Gastrocnemius medialis (tissue), 4 donors: ENCODE data around the gene SLC26A9. TPM values are rescaled to one million over a fixed set of nuclear protein-coding genes. Genes with fewer than 3 reads are reported as not detected.
A peak's percentile ranks its signal among the peaks of the same experiment; 100 is the strongest.

Experiments used
- ATAC-seq, 2 donors: fragments of 150-250 bp; one replicate each; pipeline ENCODE4 v1.9.1; 2016
- DNase-seq, 2 donors: peaks; one replicate each; pipeline ENCODE4 v3.0.0-alpha.2; 2019
- H3K27ac ChIP-seq, 4 donors: fragments of 200-600 bp; sonication (generic); 1 replicate in 1 of 4; 2 replicates in 3 of 4; pipeline ENCODE4 v1.5.1; 2016 to 2018; ENCODE audit warnings: mild to moderate bottlenecking in 2 of 4, moderate library complexity in 1 of 4
- H3K27me3 ChIP-seq, 3 donors: fragments of 200-600 bp; sonication (generic) in 2 of 3; 1 replicate in 1 of 3; 2 replicates in 2 of 3; pipeline versions ENCODE4 v1.5.1 to v1.6.0; 2016 to 2019; ENCODE audit warnings: mild to moderate bottlenecking in 1 of 3, moderate library complexity in 1 of 3
- H3K36me3 ChIP-seq, 2 donors: fragments of 200-600 bp; sonication (generic) in 1 of 2; one replicate each; pipeline ENCODE4 v1.5.1; 2017 to 2018
- H3K4me1 ChIP-seq, 2 donors: fragments of 200-600 bp; sonication (generic) in 1 of 2; one replicate each; pipeline ENCODE4 v1.5.1; 2016 to 2017; ENCODE audit warnings: mild to moderate bottlenecking in 2 of 2
- H3K4me3 ChIP-seq, 4 donors: fragments of 200-600 bp; sonication (generic) in 3 of 4; 1 replicate in 1 of 4; 2 replicates in 3 of 4; pipeline ENCODE4 v1.5.1; 2016 to 2019; ENCODE audit warnings: mild to moderate bottlenecking in 2 of 4
- H3K9me3 ChIP-seq, 3 donors: fragments of 200-600 bp; sonication (generic) in 2 of 3; 1 replicate in 1 of 3; 2 replicates in 2 of 3; pipeline ENCODE4 v1.5.1; 2016 to 2019
- POLR2A ChIP-seq, 2 donors: fragments of 450-650 bp; IDR thresholded peaks; one replicate each; pipeline ENCODE4 v1.6.1; 2017; ENCODE audit warnings: antibody characterized with exemption in 2 of 2, mild to moderate bottlenecking in 2 of 2, moderate library complexity in 2 of 2
- in situ Hi-C, 4 donors: fragments of 200-750 bp; cut with MboI; loops; one replicate each; pipeline versions ENCODE4 v1.15.0 to v1.8.0; 2017; ENCODE audit warnings: low sequenced_read_pairs in 4 of 4
- intact Hi-C: fragments of 100-400 bp; cut with DNase I; formaldehyde crosslinking; loops from one replicate; pipeline ENCODE4 v1.15.1; 2023; ENCODE audit warnings: low total_unique reads
- total RNA-seq, 4 donors: library from RNA; depleted of rRNA; stranded (reverse); fragments of >200 nt; gene quantifications; one replicate each; pipeline versions ENCODE4 v1.1.0 to v1.2.3, GENCODE V29; 2016
- TF ChIP-seq, protein P1 (sequence below), 5 experiments: fragments of 450-650 bp in 3 of 5; fragments of 200-600 bp in 2 of 5; sonication (generic) in 2 of 5; IDR thresholded peaks in 4 of 5; conservative IDR thresholded peaks in 1 of 5; 1 replicate in 4 of 5; 2 replicates in 1 of 5; pipeline ENCODE4 v1.5.1; 2016 to 2019; ENCODE audit warnings: antibody characterized with exemption in 5 of 5, mild to moderate bottlenecking in 3 of 5, moderate library complexity in 3 of 5

The SLC26A9 gene
- total RNA-seq, 4 donors from 2014 or later = 0.10 to 0.32 (median 0.26) TPM

DNA sequence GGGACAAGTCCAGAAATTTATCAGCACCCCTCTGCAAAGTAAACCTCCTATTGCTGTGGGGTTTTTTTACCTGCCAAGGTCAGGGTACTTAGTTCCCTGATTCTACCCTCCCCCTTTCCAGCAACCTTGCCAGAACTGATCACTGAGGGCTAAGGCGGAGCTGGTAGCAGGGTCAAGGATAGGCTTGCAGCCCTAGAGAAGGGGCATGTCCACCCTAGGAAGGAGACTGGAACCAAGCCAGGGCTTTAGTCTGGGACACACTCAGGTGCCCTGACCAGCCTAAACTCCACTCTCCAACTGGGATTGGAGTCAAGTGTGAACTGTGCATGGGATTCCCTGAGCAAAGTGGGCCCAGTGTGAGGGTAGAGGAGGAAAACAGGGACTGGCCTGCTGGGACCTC is 6.5 kb upstream of the SLC26A9 start:
- Histone ChIP-seq H3K4me1 (peaks cover 0 to 16% of the 10 kb centered on the region in 2 donors), H3K27me3 (no peaks in the 10 kb centered on the region), H3K36me3 (no peaks in the 10 kb centered on the region), H3K4me3 (no peak overlapping the region), H3K27ac (peak overlapping the region in 3 of 4 donors; percentile 11 to 71 (median 14)), H3K9me3 (no peaks in the 10 kb centered on the region)
- TF ChIP-seq, protein P1, sequence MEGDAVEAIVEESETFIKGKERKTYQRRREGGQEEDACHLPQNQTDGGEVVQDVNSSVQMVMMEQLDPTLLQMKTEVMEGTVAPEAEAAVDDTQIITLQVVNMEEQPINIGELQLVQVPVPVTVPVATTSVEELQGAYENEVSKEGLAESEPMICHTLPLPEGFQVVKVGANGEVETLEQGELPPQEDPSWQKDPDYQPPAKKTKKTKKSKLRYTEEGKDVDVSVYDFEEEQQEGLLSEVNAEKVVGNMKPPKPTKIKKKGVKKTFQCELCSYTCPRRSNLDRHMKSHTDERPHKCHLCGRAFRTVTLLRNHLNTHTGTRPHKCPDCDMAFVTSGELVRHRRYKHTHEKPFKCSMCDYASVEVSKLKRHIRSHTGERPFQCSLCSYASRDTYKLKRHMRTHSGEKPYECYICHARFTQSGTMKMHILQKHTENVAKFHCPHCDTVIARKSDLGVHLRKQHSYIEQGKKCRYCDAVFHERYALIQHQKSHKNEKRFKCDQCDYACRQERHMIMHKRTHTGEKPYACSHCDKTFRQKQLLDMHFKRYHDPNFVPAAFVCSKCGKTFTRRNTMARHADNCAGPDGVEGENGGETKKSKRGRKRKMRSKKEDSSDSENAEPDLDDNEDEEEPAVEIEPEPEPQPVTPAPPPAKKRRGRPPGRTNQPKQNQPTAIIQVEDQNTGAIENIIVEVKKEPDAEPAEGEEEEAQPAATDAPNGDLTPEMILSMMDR (IDR thresholded peaks at IDR 0.05 in 4 of 5, conservative IDR thresholded peaks at IDR 0.05 in 1 of 5) = no peak
- no peak for TF ChIP-seq POLR2A (IDR thresholded peaks at IDR 0.05)
- in situ Hi-C loops = no loop called here
- ATAC-seq (no peak), DNase-seq (no peak)
- intact Hi-C loops = no loop called here

DNA sequence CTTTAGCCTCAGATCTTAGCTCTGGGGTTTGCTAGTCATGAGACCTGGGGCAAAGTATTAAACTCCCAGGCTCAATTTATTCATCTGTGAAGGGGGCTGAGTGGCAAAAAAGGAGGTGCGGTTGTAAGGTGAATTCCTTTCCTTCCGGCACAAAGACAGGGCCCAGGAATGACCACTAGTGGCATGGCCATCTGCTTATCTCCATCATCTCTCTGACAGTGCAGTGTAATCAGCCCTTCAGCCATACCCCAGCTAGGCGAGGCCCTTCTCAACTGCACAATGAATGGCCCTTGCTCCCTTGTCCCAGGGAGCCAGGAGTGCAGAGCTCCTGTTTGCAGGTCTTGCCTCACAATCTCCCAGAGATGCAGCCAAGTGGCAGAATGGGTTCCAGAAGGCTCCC is 5.6 kb upstream of the SLC26A9 start:
- intact Hi-C loops (no loop called here), in situ Hi-C loops (no loop called here)
- DNase-seq (no peak), ATAC-seq (no peak)
- Histone ChIP-seq H3K36me3 (no peaks in the 10 kb centered on the region), H3K4me3 (no peak overlapping the region), H3K27ac (no peak overlapping the region), H3K27me3 (no peaks in the 10 kb centered on the region), H3K9me3 (no peaks in the 10 kb centered on the region), H3K4me1 (peaks cover 0 to 16% of the 10 kb centered on the region in 2 donors)
- TF ChIP-seq POLR2A (IDR thresholded peaks at IDR 0.05) = no peak
- TF ChIP-seq, protein P1 (IDR thresholded peaks at IDR 0.05 in 4 of 5, conservative IDR thresholded peaks at IDR 0.05 in 1 of 5) = no peak

DNA sequence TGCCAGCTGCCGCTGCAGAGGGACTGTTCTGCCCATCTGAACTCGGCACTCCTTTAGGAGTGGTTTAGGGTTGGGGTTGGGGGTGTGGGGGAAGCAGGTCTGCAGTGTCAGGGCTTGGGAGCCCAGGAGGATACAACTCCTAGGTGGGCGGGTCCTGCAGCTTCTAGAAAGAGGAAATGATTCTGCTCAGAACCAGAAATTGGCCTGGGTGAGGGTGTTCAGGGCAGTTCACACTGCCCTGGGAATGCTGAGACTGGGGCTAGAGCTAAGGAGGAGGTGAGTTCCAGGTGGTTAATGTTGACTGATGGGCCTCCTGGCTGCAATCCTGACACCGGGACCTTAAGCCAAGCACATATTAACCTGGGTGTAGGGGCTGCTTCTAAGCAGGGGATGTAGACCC is 4.8 kb upstream of the SLC26A9 start:
- no peak overlapping the region for H3K27ac ChIP-seq
- peaks cover 0 to 16% of the 10 kb centered on the region in 2 donors for H3K4me1 ChIP-seq
- H3K27me3 ChIP-seq = peaks cover 0 to 2% (median 0%) of the 10 kb centered on the region in 3 donors
- ATAC-seq = no peak
- H3K4me3 ChIP-seq = no peak overlapping the region
- intact Hi-C loops (no loop called here), in situ Hi-C loops (no loop called here)
- TF ChIP-seq, protein P1 (IDR thresholded peaks at IDR 0.05 in 4 of 5, conservative IDR thresholded peaks at IDR 0.05 in 1 of 5) = no peak
- no peak for TF ChIP-seq POLR2A (IDR thresholded peaks at IDR 0.05)
- H3K36me3 ChIP-seq = no peaks in the 10 kb centered on the region
- H3K9me3 ChIP-seq = no peaks in the 10 kb centered on the region
- DNase-seq = no peak

DNA sequence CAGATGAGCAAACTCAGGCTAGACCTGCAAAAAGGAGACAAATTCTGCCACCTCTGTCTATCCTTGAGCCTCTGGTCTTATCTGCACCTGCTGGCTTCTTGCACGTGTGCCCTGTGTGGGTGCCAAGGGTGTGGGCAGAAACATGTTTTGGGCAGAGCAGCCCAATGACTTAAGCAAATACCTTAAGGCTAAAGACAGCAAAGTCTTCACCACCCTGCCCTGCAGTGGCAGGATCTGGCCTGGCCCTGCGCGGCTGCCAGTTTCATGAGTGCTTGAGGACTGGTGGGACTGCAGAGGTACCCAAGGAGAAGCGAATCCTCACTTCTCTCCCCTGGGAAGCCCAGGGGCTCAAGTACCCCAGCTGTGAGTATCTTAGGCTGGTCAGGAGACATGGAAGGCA is 3.8 kb upstream of the SLC26A9 start:
- no peak overlapping the region for H3K27ac ChIP-seq
- no peaks in the 10 kb centered on the region for H3K36me3 ChIP-seq
- ATAC-seq = no peak
- intact Hi-C loops (no loop called here), in situ Hi-C loops (no loop called here)
- no peak overlapping the region for H3K4me3 ChIP-seq
- no peak for DNase-seq
- TF ChIP-seq, protein P1 (IDR thresholded peaks at IDR 0.05 in 4 of 5, conservative IDR thresholded peaks at IDR 0.05 in 1 of 5) = no peak
- TF ChIP-seq POLR2A (IDR thresholded peaks at IDR 0.05) = no peak
- peaks cover 0 to 2% (median 0%) of the 10 kb centered on the region in 3 donors for H3K27me3 ChIP-seq
- no peaks in the 10 kb centered on the region for H3K9me3 ChIP-seq
- H3K4me1 ChIP-seq = peaks cover 0 to 16% of the 10 kb centered on the region in 2 donors

DNA sequence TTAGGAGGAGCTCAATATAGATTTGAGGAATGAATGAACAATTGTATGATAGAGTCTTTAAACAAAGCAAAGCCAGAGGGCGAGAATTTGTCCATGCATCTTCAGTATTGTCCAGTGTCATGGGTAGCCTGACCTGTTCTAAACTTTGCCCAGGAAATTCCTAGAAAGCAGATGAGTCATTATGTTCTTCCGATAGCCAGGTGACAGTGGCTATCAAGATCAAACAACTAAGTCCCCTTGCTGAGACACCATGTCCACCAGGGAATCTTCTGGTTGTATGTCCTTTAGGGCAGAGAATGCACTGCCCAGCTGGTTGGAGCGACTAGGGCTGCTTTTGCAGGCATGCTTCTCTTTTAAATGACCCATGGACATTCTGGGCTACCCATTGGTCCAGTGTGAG is 1.8 kb upstream of the SLC26A9 start:
- ATAC-seq = no peak

More for the DNA sequence above, 1.8 kb upstream of the SLC26A9 start:
- Histone ChIP-seq H3K27me3 (peaks cover 0 to 2% (median 0%) of the 10 kb centered on the region in 3 donors), H3K4me3 (no peak overlapping the region), H3K36me3 (no peaks in the 10 kb centered on the region), H3K4me1 (peaks cover 0 to 5% of the 10 kb centered on the region in 2 donors), H3K27ac (no peak overlapping the region), H3K9me3 (no peaks in the 10 kb centered on the region)
- no peak for TF ChIP-seq POLR2A (IDR thresholded peaks at IDR 0.05)
- TF ChIP-seq, protein P1 (IDR thresholded peaks at IDR 0.05 in 4 of 5, conservative IDR thresholded peaks at IDR 0.05 in 1 of 5) = no peak
- DNase-seq = no peak
- intact Hi-C loops = loop anchor here (2.0 kb wide), 1 partner anchor 16 kb away; no protein-coding TSS in a partner anchor
- in situ Hi-C loops = no loop called here
